K562 (cell line): Measurements from ENCODE around the gene GATC. TPM values are rescaled to one million over a fixed set of nuclear protein-coding genes. Genes with fewer than 3 reads are reported as not detected.

ENCODE experiments used
- ELF4 ChIP-seq: fragments of 450-650 bp; formaldehyde crosslinking; IDR thresholded peaks from 2 replicates; pipeline ENCODE4 v1.4.0; 2022; ENCODE audit warnings: missing genetic modification characterization
- FOXM1 ChIP-seq, 2 experiments: fragments of 450-650 bp in 1 of 2; sonication (generic) in 1 of 2; formaldehyde crosslinking in 1 of 2; IDR thresholded peaks; 2 replicates each; pipeline versions ENCODE4 v1.6.1 to v1.9.0; 2017 to 2022; ENCODE audit warnings: low read depth in 2 of 2, mild to moderate bottlenecking in 2 of 2, missing genetic modification reagents in 1 of 2, moderate library complexity in 1 of 2
- IRF2 ChIP-seq: sonication (generic); formaldehyde crosslinking; IDR thresholded peaks from 2 replicates; pipeline ENCODE4 v1.8.1; 2022; ENCODE audit warnings: mild to moderate bottlenecking, missing genetic modification reagents
- MYNN ChIP-seq, 2 experiments: sonication (generic); formaldehyde crosslinking in 1 of 2; IDR thresholded peaks; 2 replicates each; pipeline versions ENCODE4 v1.5.0 to v1.6.1; 2016 to 2020; ENCODE audit warnings: antibody characterized with exemption in 1 of 2, missing genetic modification reagents in 1 of 2
- NFATC3 ChIP-seq: fragments of 450-650 bp; IDR thresholded peaks from 2 replicates; pipeline ENCODE4 v1.6.1; 2017; ENCODE audit warnings: mild to moderate bottlenecking
- PCBP1 ChIP-seq: fragments of 200-400 bp; formaldehyde crosslinking; IDR thresholded peaks from 2 replicates; pipeline ENCODE4 v1.6.1; 2018; ENCODE audit warnings: mild to moderate bottlenecking, low read depth, low read length; ENCODE audit not compliant: poor library complexity, severe bottlenecking
- POLR2B ChIP-seq: fragments of 450-650 bp; IDR thresholded peaks from 2 replicates; pipeline ENCODE4 v1.6.1; 2018; ENCODE audit warnings: low read depth; ENCODE audit not compliant: partially characterized antibody
- SMAD3 ChIP-seq: fragments of 450-650 bp; formaldehyde crosslinking; conservative IDR thresholded peaks from 2 replicates; pipeline ENCODE4 v1.4.0; 2020; ENCODE audit warnings: mild to moderate bottlenecking
- SMARCA4 ChIP-seq: fragments of 450-650 bp; IDR thresholded peaks from 2 replicates; pipeline ENCODE4 v1.6.1; 2016
- TARDBP ChIP-seq: fragments of 450-650 bp; IDR thresholded peaks from 2 replicates; pipeline ENCODE4 v1.6.1; 2016
- ZBED1 ChIP-seq: IDR thresholded peaks from 2 replicates; pipeline ENCODE4 v1.6.1; 2014
- ZNF277 ChIP-seq: fragments of 250-450 bp; sonication (Bioruptor Pico); IDR thresholded peaks from 2 replicates; pipeline ENCODE4 v1.8.0; 2022; ENCODE audit warnings: inconsistent platforms, mild to moderate bottlenecking, moderate library complexity, borderline replicate concordance
- polyA plus RNA-seq, 8 experiments: library from polyadenylated mRNA; depleted of rRNA in 4 of 8; stranded (reverse) in 5 of 8; unstranded in 3 of 8; fragments of >200 nt; fragmentation: Nextera tagmentation in 2 of 8; fragmentation: Illumina TruSeq in 1 of 8; extraction: Ambion mirVana in 2 of 8; extraction: Trizol in 1 of 8; gene quantifications; 2 replicates each; pipeline versions ENCODE4 v1.2.1 to v1.2.3, GENCODE V29; 2011 to 2014; ENCODE audit warnings: inconsistent platforms in 1 of 8, missing spikeins in 1 of 8
- total RNA-seq, 7 experiments: library from RNA; depleted of rRNA in 6 of 7; stranded (reverse); fragments of >200 nt in 6 of 7; fragmentation: Illumina TruSeq in 2 of 7; extraction: Trizol in 2 of 7; gene quantifications; 2 replicates each; pipeline versions ENCODE4 v1.2.1 to v1.2.3, GENCODE V29; 2011 to 2021; ENCODE audit warnings: low replicate concordance in 1 of 7
- TF ChIP-seq, protein P1 (sequence below): fragments of 200-800 bp; sonication (Bioruptor generic); IDR thresholded peaks from 2 replicates; pipeline ENCODE4 v1.6.1; 2016; ENCODE audit warnings: missing genetic modification characterization, missing compliant biosample characterization
- TF ChIP-seq, protein P2 (sequence below): fragments of 450-650 bp; IDR thresholded peaks from 2 replicates; pipeline ENCODE4 v1.6.1; 2018; ENCODE audit warnings: mild to moderate bottlenecking, low read depth; ENCODE audit not compliant: partially characterized antibody
- TF ChIP-seq, protein P3 (sequence below): sonication (generic); IDR thresholded peaks from 2 replicates; pipeline ENCODE4 v1.6.1; 2016
- TF ChIP-seq, protein P4 (sequence below): sonication (generic); formaldehyde crosslinking; IDR thresholded peaks from 2 replicates; pipeline ENCODE4 v1.8.0; 2023; ENCODE audit warnings: mild to moderate bottlenecking, missing genetic modification reagents

GATC gene
- total and polyA plus RNA-seq, 9 of the 15 experiments (the other 6 are each of a cell fraction or from before 2014, with no cell fraction given), result 5.8 to 52.6 (median 28.2) TPM

DNA sequence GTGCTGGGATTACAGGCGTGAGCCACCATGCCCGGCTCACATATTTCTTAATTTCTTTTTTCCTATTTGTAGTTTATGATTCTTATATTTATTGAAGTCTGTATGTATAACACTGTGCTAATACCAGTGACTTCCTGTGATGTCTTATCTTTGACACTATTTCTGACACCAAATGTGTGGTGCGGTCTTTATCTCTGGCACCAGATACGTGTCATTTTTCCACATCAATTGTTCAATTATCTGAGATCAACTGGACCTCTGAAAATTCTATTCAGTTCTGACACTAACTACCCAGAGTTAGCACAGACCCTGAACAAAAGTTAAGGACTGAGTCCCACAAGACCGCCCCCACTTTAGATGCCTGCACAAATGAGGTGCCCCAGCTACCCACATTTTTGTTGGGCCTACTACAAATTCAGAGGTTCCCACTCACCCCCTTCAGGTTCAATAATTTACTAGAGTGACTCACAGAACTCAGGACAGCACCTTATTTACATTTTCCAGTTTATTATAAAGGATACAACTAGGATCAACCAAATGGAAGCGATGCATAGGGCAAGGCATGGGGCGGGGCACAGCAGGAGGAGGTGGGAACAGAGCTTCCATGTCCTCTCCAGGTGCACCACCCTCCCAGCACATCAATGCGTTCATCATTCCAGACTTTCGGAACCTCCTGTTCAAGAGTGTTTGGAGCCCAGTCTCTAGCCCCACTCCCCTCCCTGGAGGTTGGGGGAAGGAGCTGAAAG, 35.0 kb downstream of the GATC start (continued):
- TF ChIP-seq IRF2 (CRISPR knock-in tag), result no peak
- TF ChIP-seq TARDBP, result no peak
- peak; percentile 83 for TF ChIP-seq SMARCA4
- TF ChIP-seq NFATC3, result no peak
- no peak for TF ChIP-seq ELF4 (CRISPR knock-in tag)
- TF ChIP-seq FOXM1 (IDR thresholded peaks at IDR 0.05; ENCODE audit: low read depth), result peak; percentile 29; the same call in 1 of the 2 replicates
- TF ChIP-seq FOXM1 (CRISPR knock-in tag; IDR thresholded peaks at IDR 0.05; ENCODE audit: low read depth), result no peak
- no peak for TF ChIP-seq POLR2B
- no peak for TF ChIP-seq ZBED1
- TF ChIP-seq, protein P1, sequence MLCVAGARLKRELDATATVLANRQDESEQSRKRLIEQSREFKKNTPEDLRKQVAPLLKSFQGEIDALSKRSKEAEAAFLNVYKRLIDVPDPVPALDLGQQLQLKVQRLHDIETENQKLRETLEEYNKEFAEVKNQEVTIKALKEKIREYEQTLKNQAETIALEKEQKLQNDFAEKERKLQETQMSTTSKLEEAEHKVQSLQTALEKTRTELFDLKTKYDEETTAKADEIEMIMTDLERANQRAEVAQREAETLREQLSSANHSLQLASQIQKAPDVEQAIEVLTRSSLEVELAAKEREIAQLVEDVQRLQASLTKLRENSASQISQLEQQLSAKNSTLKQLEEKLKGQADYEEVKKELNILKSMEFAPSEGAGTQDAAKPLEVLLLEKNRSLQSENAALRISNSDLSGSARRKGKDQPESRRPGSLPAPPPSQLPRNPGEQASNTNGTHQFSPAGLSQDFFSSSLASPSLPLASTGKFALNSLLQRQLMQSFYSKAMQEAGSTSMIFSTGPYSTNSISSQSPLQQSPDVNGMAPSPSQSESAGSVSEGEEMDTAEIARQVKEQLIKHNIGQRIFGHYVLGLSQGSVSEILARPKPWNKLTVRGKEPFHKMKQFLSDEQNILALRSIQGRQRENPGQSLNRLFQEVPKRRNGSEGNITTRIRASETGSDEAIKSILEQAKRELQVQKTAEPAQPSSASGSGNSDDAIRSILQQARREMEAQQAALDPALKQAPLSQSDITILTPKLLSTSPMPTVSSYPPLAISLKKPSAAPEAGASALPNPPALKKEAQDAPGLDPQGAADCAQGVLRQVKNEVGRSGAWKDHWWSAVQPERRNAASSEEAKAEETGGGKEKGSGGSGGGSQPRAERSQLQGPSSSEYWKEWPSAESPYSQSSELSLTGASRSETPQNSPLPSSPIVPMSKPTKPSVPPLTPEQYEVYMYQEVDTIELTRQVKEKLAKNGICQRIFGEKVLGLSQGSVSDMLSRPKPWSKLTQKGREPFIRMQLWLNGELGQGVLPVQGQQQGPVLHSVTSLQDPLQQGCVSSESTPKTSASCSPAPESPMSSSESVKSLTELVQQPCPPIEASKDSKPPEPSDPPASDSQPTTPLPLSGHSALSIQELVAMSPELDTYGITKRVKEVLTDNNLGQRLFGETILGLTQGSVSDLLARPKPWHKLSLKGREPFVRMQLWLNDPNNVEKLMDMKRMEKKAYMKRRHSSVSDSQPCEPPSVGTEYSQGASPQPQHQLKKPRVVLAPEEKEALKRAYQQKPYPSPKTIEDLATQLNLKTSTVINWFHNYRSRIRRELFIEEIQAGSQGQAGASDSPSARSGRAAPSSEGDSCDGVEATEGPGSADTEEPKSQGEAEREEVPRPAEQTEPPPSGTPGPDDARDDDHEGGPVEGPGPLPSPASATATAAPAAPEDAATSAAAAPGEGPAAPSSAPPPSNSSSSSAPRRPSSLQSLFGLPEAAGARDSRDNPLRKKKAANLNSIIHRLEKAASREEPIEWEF, result no peak
- TF ChIP-seq SMAD3, result no peak
- TF ChIP-seq, protein P2, sequence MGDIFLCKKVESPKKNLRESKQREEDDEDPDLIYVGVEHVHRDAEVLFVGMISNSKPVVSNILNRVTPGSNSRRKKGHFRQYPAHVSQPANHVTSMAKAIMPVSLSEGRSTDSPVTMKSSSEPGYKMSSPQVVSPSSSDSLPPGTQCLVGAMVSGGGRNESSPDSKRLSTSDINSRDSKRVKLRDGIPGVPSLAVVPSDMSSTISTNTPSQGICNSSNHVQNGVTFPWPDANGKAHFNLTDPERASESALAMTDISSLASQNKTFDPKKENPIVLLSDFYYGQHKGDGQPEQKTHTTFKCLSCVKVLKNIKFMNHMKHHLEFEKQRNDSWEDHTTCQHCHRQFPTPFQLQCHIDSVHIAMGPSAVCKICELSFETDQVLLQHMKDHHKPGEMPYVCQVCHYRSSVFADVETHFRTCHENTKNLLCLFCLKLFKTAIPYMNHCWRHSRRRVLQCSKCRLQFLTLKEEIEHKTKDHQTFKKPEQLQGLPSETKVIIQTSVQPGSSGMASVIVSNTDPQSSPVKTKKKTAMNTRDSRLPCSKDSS, result no peak
- TF ChIP-seq, protein P3, sequence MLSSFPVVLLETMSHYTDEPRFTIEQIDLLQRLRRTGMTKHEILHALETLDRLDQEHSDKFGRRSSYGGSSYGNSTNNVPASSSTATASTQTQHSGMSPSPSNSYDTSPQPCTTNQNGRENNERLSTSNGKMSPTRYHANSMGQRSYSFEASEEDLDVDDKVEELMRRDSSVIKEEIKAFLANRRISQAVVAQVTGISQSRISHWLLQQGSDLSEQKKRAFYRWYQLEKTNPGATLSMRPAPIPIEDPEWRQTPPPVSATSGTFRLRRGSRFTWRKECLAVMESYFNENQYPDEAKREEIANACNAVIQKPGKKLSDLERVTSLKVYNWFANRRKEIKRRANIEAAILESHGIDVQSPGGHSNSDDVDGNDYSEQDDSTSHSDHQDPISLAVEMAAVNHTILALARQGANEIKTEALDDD, result peak; percentile 71
- TF ChIP-seq, protein P4, sequence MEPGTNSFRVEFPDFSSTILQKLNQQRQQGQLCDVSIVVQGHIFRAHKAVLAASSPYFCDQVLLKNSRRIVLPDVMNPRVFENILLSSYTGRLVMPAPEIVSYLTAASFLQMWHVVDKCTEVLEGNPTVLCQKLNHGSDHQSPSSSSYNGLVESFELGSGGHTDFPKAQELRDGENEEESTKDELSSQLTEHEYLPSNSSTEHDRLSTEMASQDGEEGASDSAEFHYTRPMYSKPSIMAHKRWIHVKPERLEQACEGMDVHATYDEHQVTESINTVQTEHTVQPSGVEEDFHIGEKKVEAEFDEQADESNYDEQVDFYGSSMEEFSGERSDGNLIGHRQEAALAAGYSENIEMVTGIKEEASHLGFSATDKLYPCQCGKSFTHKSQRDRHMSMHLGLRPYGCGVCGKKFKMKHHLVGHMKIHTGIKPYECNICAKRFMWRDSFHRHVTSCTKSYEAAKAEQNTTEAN, result no peak
- no peak for TF ChIP-seq ZNF277 (CRISPR knock-in tag)
- TF ChIP-seq PCBP1, result no peak
- no peak for TF ChIP-seq MYNN (IDR thresholded peaks at IDR 0.05)
- no peak for TF ChIP-seq MYNN (CRISPR knock-in tag; IDR thresholded peaks at IDR 0.05)
